K562 (cell line): Measurements from ENCODE around the gene FCER2. TPM values are rescaled to one million over a fixed set of nuclear protein-coding genes. Genes with fewer than 3 reads are reported as not detected.

Experiments used
- ATAC-seq: fragments of 200-7000 bp; cut with Tn5 transposase; 3 replicates; pipeline ENCODE4 v1.9.1; 2020; ENCODE audit warnings: moderate library complexity
- BruUV-seq: library from RNA; stranded (reverse); fragments of 400-500 nt; replicated peaks from 2 replicates; lab custom pipeline; 2021; lab: Mats Ljungman, UMichigan
- CTCF ChIA-PET: fragments of 300-600 bp; formaldehyde crosslinking; extraction: SDS; loops from one replicate; lab custom pipeline; 2021; ENCODE audit warnings: low intra/inter-chr PET ratio; lab: Yijun Ruan, JAX
- POLR2A ChIA-PET: fragments of 300-600, 350-650 bp; sonication (Branson Sonifier 250); formaldehyde crosslinking; extraction: SDS; loops from one replicate; lab custom pipeline; 2021; ENCODE audit warnings: antibody characterized with exemption, inconsistent platforms; lab: Yijun Ruan, JAX
- DNase-seq, 4 experiments: peaks; one replicate each; pipeline versions ENCODE4 v3.0.0 to v3.0.0-alpha.2; 2011 to 2018; ENCODE audit warnings: low spot score in 3 of 4, mixed read lengths in 3 of 4; ENCODE audit errors: extremely low read depth in 1 of 4
- FAIRE-seq: peaks from 2 replicates; lab custom pipeline; 2011; peaks lifted over from hg19 to GRCh38; lab: Jason Lieb, UNC
- H2AFZ ChIP-seq: 2 replicates; pipeline ENCODE4 v1.6.0; 2011; ENCODE audit warnings: low read depth, low read length, control low read depth, inconsistent platforms
- H3K27ac ChIP-seq: fragments of 200-600 bp; 3 replicates; pipeline ENCODE4 v1.8.0; 2011; ENCODE audit warnings: low read depth, mild to moderate bottlenecking, control low read depth, inconsistent platforms, low read length, moderate library complexity, mixed read lengths; ENCODE audit errors: extremely low read depth
- H3K27me3 ChIP-seq, 2 experiments: fragments of 300-600 bp in 1 of 2; 2 replicates in 1 of 2; 3 replicates in 1 of 2; pipeline versions ENCODE4 v1.6.0 to v1.8.0; 2011; ENCODE audit warnings: inconsistent platforms in 2 of 2, low read length in 2 of 2, mild to moderate bottlenecking in 1 of 2, mixed read lengths in 1 of 2, moderate library complexity in 1 of 2; ENCODE audit not compliant: control insufficient read depth in 2 of 2, insufficient read depth in 2 of 2
- H3K36me3 ChIP-seq: fragments of 300-600 bp; 3 replicates; pipeline ENCODE4 v1.8.0; 2011; ENCODE audit warnings: mild to moderate bottlenecking, low read length, inconsistent platforms; ENCODE audit not compliant: control insufficient read depth, insufficient read depth
- H3K4me1 ChIP-seq, 2 experiments: fragments of 200-600 bp in 1 of 2; replicated peaks in 1 of 2; 2 replicates in 1 of 2; 3 replicates in 1 of 2; pipeline versions ENCODE4 v1.5.1 to v1.8.0; 2011; ENCODE audit warnings: inconsistent platforms in 2 of 2, low read length in 2 of 2, mild to moderate bottlenecking in 1 of 2, mixed read lengths in 1 of 2, moderate library complexity in 1 of 2; ENCODE audit not compliant: control insufficient read depth in 2 of 2, insufficient read depth in 2 of 2
- H3K4me2 ChIP-seq: 2 replicates; pipeline ENCODE4 v1.6.1; 2011; ENCODE audit warnings: low read length, control low read depth, inconsistent platforms, mixed read lengths; ENCODE audit not compliant: insufficient read depth
- H3K4me3 ChIP-seq: fragments of 200-600 bp; sonication (generic), shearing (Covaris generic); 2 replicates; pipeline ENCODE4 v1.5.1; 2016; ENCODE audit warnings: control low read depth, inconsistent platforms
- H3K79me2 ChIP-seq: fragments of 200-600 bp; 3 replicates; pipeline ENCODE4 v1.8.0; 2011; ENCODE audit warnings: low read length, inconsistent platforms; ENCODE audit not compliant: control insufficient read depth, insufficient read depth
- H3K9ac ChIP-seq, 2 experiments: 2 replicates each; pipeline versions ENCODE4 v1.6.0 to v1.6.1; 2011; ENCODE audit warnings: low read depth in 2 of 2, low read length in 2 of 2, control low read depth in 1 of 2, inconsistent platforms in 1 of 2, mild to moderate bottlenecking in 1 of 2, mixed read lengths in 1 of 2; ENCODE audit not compliant: insufficient read depth in 1 of 2
- H3K9me1 ChIP-seq: one replicate; pipeline ENCODE4 v1.6.0; 2011; ENCODE audit warnings: inconsistent platforms, mild to moderate bottlenecking, low read length, moderate library complexity; ENCODE audit not compliant: control insufficient read depth, insufficient read depth
- H3K9me3 ChIP-seq: replicated peaks from 2 replicates; pipeline ENCODE4 v1.5.1; 2011; ENCODE audit warnings: low read depth, low read length, inconsistent platforms; ENCODE audit not compliant: control insufficient read depth, insufficient read depth
- H4K20me1 ChIP-seq: replicated peaks from 2 replicates; pipeline ENCODE4 v1.6.1; 2011; ENCODE audit warnings: low read length, inconsistent platforms, mixed read lengths; ENCODE audit not compliant: control insufficient read depth, insufficient read depth
- HIVEP1 ChIP-seq: fragments of 250-450 bp; sonication (Bioruptor Pico); IDR thresholded peaks from 2 replicates; pipeline ENCODE4 v1.4.0; 2020; ENCODE audit warnings: mild to moderate bottlenecking
- KAT7 ChIP-seq: sonication (generic); formaldehyde crosslinking; IDR thresholded peaks from 2 replicates; pipeline ENCODE4 v1.8.0; 2022; ENCODE audit warnings: missing genetic modification reagents, mild to moderate bottlenecking, borderline replicate concordance
- NFE2 ChIP-seq: IDR thresholded peaks from 2 replicates; pipeline ENCODE4 v1.6.1; 2014; ENCODE audit warnings: antibody characterized with exemption, low read depth
- POLR2A ChIP-seq: fragments of 450-650 bp; conservative IDR thresholded peaks from 2 replicates; pipeline ENCODE4 v1.6.1; 2016
- POLR2B ChIP-seq: fragments of 450-650 bp; IDR thresholded peaks from 2 replicates; pipeline ENCODE4 v1.6.1; 2018; ENCODE audit warnings: low read depth; ENCODE audit not compliant: partially characterized antibody
- POLR2G ChIP-seq: fragments of 200-400 bp; formaldehyde crosslinking; IDR thresholded peaks from 2 replicates; pipeline ENCODE4 v1.6.1; 2017; ENCODE audit warnings: low read depth, mild to moderate bottlenecking, antibody characterized with exemption, low read length, moderate library complexity
- PTBP1 ChIP-seq: fragments of 200-400 bp; formaldehyde crosslinking; IDR thresholded peaks from 2 replicates; pipeline ENCODE4 v1.6.1; 2017; ENCODE audit warnings: low read depth, low read length
- RBFOX2 ChIP-seq: fragments of 200-400 bp; formaldehyde crosslinking; IDR thresholded peaks from 2 replicates; pipeline ENCODE4 v1.6.1; 2017; ENCODE audit warnings: low read depth, mild to moderate bottlenecking, low read length, moderate library complexity
- RBM22 ChIP-seq: fragments of 200-400 bp; formaldehyde crosslinking; IDR thresholded peaks from 2 replicates; pipeline ENCODE4 v1.6.1; 2018; ENCODE audit warnings: low read length, low read depth; ENCODE audit not compliant: poor library complexity, severe bottlenecking
- ZNF785 ChIP-seq: fragments of 250-450 bp; sonication (Bioruptor Pico); IDR thresholded peaks from 2 replicates; pipeline ENCODE4 v1.4.0; 2020; ENCODE audit warnings: mild to moderate bottlenecking
- WGBS: fragments of 100-300 bp; shearing (Covaris generic); methylation state at CpG from one replicate; pipeline ENCODE4 v1.1.6; 2016; ENCODE audit warnings: low coverage, mixed read lengths; ENCODE audit not compliant: insufficient coverage; ENCODE audit errors: missing lambda C conversion rate; 5-methylcytosine and 5-hydroxymethylcytosine counted together
- in situ Hi-C: fragments of 300-500 bp; cut with MboI; formaldehyde crosslinking; loops from 4 replicates; pipeline ENCODE4 v1.15.0; 2018; ENCODE audit warnings: inconsistent platforms, mixed read lengths
- intact Hi-C: fragments of 100-400 bp; cut with micrococcal nuclease; formaldehyde crosslinking; loops from 2 replicates; pipeline ENCODE4 v1.14.2; 2022
- polyA plus RNA-seq, 8 experiments: library from polyadenylated mRNA; depleted of rRNA in 4 of 8; stranded (reverse) in 5 of 8; unstranded in 3 of 8; fragments of >200 nt; fragmentation: Nextera tagmentation in 2 of 8; fragmentation: Illumina TruSeq in 1 of 8; extraction: Ambion mirVana in 2 of 8; extraction: Trizol in 1 of 8; gene quantifications; 2 replicates each; pipeline versions ENCODE4 v1.2.1 to v1.2.3, GENCODE V29; 2011 to 2014; ENCODE audit warnings: inconsistent platforms in 1 of 8, missing spikeins in 1 of 8
- total RNA-seq, 7 experiments: library from RNA; depleted of rRNA in 6 of 7; stranded (reverse); fragments of >200 nt in 6 of 7; fragmentation: Illumina TruSeq in 2 of 7; extraction: Trizol in 2 of 7; gene quantifications; 2 replicates each; pipeline versions ENCODE4 v1.2.1 to v1.2.3, GENCODE V29; 2011 to 2021; ENCODE audit warnings: low replicate concordance in 1 of 7
- TF ChIP-seq, protein P1 (sequence below): fragments of 250-450 bp; sonication (Bioruptor Pico); IDR thresholded peaks from 2 replicates; pipeline ENCODE4 v1.6.1; 2021; ENCODE audit warnings: mild to moderate bottlenecking
- TF ChIP-seq, protein P2 (sequence below): sonication (generic); formaldehyde crosslinking; IDR thresholded peaks from 2 replicates; pipeline ENCODE4 v1.8.0; 2022; ENCODE audit warnings: mild to moderate bottlenecking, missing genetic modification reagents
- TF ChIP-seq, protein P3 (sequence below): fragments of 450-650 bp; IDR thresholded peaks from 2 replicates; pipeline ENCODE4 v1.6.1; 2016; ENCODE audit warnings: antibody characterized with exemption

FCER2 gene
- total and polyA plus RNA-seq, 9 of the 15 experiments (the other 6 are each of a cell fraction or from before 2014, with no cell fraction given): 0.11 TPM; not detected in 8

- no peaks in the 10 kb centered on the region; the same call in 2 of the 3 replicates for H3K79me2 ChIP-seq
- H3K9me1 ChIP-seq: no peaks in the 10 kb centered on the region
- no peak overlapping the region for H3K4me3 ChIP-seq
- ChIA-PET POLR2A (no interaction called here), CTCF (no interaction called here)
- no TSS peak for BruUV-seq
- DNase-seq (no peak), ATAC-seq (no peak), FAIRE-seq (no peak)
- no peak overlapping the region for H2AFZ ChIP-seq
- H3K27ac ChIP-seq: no peak overlapping the region; the same call in 2 of the 3 replicates
- H3K27me3 ChIP-seq: no peaks in the 10 kb centered on the region
- in situ Hi-C loops: no loop called here
- no peak overlapping the region for H3K4me2 ChIP-seq
- 94% methylated on average over 12 of the region's 20 CpGs for WGBS
- H4K20me1 ChIP-seq: peaks cover 7% of the 10 kb centered on the region
- TF ChIP-seq HIVEP1 (CRISPR knock-in tag) (no peak), POLR2B (peak; percentile 21), RBM22 (peak; percentile 29), NFE2 (no peak), POLR2A (0 out of 2 replicates have a peak, but pooled peaks have one; percentile 21), ZNF785 (CRISPR knock-in tag) (no peak), POLR2G (peak; percentile 63), KAT7 (CRISPR knock-in tag) (no peak), PTBP1 (peak; percentile 85), RBFOX2 (peak; percentile 59)
- TF ChIP-seq, protein P1, sequence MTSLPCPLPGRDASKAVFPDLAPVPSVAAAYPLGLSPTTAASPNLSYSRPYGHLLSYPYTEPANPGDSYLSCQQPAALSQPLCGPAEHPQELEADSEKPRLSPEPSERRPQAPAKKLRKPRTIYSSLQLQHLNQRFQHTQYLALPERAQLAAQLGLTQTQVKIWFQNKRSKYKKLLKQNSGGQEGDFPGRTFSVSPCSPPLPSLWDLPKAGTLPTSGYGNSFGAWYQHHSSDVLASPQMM (CRISPR knock-in tag): no peak
- TF ChIP-seq, protein P2, sequence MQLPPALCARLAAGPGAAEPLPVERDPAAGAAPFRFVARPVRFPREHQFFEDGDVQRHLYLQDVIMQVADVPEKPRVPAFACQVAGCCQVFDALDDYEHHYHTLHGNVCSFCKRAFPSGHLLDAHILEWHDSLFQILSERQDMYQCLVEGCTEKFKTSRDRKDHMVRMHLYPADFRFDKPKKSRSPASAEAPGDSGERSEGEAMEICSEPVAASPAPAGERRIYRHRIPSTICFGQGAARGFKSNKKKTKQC (CRISPR knock-in tag): no peak
- TF ChIP-seq, protein P3, sequence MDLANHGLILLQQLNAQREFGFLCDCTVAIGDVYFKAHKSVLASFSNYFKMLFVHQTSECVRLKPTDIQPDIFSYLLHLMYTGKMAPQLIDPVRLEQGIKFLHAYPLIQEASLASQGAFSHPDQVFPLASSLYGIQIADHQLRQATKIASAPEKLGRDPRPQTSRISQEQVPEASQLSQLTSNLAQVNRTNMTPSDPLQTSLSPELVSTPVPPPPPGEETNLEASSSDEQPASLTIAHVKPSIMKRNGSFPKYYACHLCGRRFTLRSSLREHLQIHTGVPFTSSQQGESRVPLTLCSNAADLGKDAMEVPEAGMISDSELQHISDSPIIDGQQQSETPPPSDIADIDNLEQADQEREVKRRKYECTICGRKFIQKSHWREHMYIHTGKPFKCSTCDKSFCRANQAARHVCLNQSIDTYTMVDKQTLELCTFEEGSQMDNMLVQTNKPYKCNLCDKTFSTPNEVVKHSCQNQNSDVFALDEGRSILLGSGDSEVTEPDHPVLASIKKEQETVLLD: no peak
- intact Hi-C loops: no loop called here
- peak overlapping the region in 1 of 2 experiments; percentile 45; a peak in 1 of 4 replicates for H3K9ac ChIP-seq
- no peaks in the 10 kb centered on the region for H3K9me3 ChIP-seq
- H3K4me1 ChIP-seq: peaks cover 0 to 59% of the 10 kb centered on the region in 2 experiments; a peak in 4 of 5 replicates
- peaks cover 50% of the 10 kb centered on the region; the same call in 2 of the 3 replicates for H3K36me3 ChIP-seq
These were observed 56.1 kb downstream of the FCER2 start for GRCh38 chr19:7645656-7646425.
